ENCODE measurements around the gene ELK3.

Gene ELK3

DNA sequence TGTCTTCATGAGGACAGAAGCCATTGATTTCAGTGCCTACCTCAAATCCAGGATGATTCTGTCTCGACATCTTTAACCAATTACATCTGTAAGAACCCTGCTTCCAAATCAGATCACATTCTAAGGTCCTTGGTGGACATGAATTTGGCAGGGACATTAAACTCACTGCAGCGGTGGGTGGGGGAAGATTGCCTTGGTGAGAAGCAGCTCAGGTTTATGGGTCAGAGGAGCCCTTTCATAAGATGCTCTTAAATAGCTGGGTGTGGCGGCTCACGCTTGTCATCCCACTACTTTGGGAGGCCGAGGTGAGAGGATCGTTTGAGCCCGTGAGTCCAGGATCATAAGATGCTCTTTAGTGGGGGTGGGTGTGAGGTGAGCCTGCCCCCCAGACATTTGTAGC, 42.9 kb downstream of the ELK3 start:
- H3K27ac ChIP-seq, result peak overlapping the region in 10 of 11 experiments; percentile 36 to 76 (median 63); a peak in 19 of 22 replicates
- no peaks in the 10 kb centered on the region for H3K9me3 ChIP-seq (replicated peaks in 1 of 11)
- TF ChIP-seq Cebpa-rat (IDR thresholded peaks at IDR 0.05), result no peak
- no peaks in the 10 kb centered on the region for H3K27me3 ChIP-seq
- peaks cover 24 to 89% (median 75%) of the 10 kb centered on the region in 11 experiments; a peak in 21 of 22 replicates for H3K36me3 ChIP-seq
- H3K4me2 ChIP-seq, result peak overlapping the region; percentile 62 to 97 (median 88)
- H3K4me3 ChIP-seq, result peak overlapping the region in 5 of 10 experiments; percentile 3 to 56 (median 37); a peak in 7 of 20 replicates
- peaks cover 31 to 69% (median 51%) of the 10 kb centered on the region in 10 experiments for H3K4me1 ChIP-seq
- H3K9ac ChIP-seq, result peak overlapping the region in 10 of 11 experiments; percentile 3 to 66 (median 50); a peak in 17 of 22 replicates
- peaks cover 85 to 100% (median 100%) of the 10 kb centered on the region in 11 experiments for H4K20me1 ChIP-seq

DNA sequence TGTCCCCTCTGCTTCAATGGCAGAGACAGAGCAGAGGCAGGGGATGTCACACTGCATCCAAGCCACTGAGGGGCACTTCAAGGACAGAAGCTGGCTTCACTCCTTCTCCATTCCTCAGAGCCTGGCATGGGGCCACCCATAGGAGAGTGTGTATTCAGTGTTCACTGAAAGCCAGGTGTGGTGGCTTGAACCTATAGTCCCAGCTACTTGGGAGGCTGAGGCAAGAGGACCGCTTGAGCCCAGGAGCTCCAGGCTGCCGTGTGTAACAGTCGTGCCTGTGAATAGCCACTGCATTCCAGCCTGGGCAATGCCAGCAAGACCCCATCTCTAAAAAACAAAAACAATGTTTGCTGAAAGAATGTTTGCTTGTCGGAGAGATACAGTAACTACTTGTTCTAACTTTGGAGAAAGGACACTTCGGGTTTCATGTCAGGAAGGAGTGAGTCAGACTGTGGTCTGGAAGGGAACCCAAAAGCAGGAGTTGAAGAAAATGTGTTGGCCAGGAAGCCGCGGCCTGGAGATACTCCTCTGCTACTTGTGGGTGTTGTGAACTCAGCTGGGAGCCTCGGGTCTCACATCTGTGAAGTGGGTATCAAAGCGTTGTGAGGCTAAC, 43.4 kb downstream of the ELK3 start:
- Histone ChIP-seq H3K4me3 (peak overlapping the region in 5 of 10 experiments; percentile 3 to 56 (median 37); a peak in 7 of 20 replicates), H4K20me1 (peaks cover 87 to 100% (median 100%) of the 10 kb centered on the region in 11 experiments)

DNA sequence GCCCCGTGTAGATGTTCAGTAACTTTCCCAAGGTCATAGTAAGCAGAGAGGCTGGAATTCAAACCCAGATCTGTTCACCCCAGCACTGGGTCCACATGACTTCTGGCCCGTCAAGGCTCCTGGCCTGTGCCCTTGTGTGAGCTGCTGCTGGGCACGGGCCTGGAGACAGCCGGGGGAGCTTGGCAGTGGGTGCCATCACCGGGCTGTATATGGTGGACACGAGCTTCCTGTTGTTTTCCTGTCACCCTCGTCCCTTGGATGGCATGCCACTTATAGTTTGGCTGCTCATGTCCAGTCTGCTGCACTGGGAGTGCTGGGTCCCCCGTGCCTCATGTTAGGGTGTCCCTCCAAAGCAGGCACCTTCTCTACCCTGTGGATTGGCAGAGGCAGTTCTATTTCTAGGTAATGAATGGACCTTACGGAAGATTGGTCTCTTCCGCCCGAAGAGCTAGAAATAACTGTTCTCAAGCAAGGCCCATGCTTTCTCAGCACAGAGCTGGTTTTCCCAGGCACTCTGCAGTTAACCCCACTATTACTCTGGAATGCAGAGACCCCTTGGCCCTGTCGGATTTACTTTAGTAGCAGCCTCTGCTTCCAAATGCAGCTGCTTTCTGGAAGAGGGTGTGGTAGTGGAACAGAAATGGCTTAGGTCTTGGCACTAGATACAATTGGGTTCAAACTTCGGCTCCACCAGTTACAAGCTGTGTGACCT, 44.3 kb downstream of the ELK3 start:
- H3K27ac ChIP-seq, result peak overlapping the region in 3 of 11 experiments; percentile 69 to 76 (median 75); a peak in 5 of 22 replicates
- H3K4me3 ChIP-seq, result no peak overlapping the region
- peak overlapping the region in 8 of 11 experiments; percentile 77 to 97 (median 90); a peak in 17 of 22 replicates for H3K4me2 ChIP-seq
- peaks cover 31 to 78% (median 51%) of the 10 kb centered on the region in 10 experiments for H3K4me1 ChIP-seq
- peaks cover 80 to 100% (median 100%) of the 10 kb centered on the region in 11 experiments for H4K20me1 ChIP-seq
- TF ChIP-seq Cebpa-rat (IDR thresholded peaks at IDR 0.05), result no peak
- H3K27me3 ChIP-seq, result no peaks in the 10 kb centered on the region
- no peaks in the 10 kb centered on the region for H3K9me3 ChIP-seq (replicated peaks in 1 of 11)
- H3K36me3 ChIP-seq, result peaks cover 17 to 89% (median 78%) of the 10 kb centered on the region in 11 experiments; a peak in 20 of 22 replicates
- H3K9ac ChIP-seq, result no peak overlapping the region; a peak in 1 of 22 replicates

More for the DNA sequence above, 43.4 kb downstream of the ELK3 start:
- TF ChIP-seq Cebpa-rat (IDR thresholded peaks at IDR 0.05), result no peak
- peak overlapping the region in 10 of 11 experiments; percentile 3 to 66 (median 50); a peak in 17 of 22 replicates for H3K9ac ChIP-seq
- peak overlapping the region; percentile 62 to 97 (median 88) for H3K4me2 ChIP-seq
- H3K9me3 ChIP-seq (replicated peaks in 1 of 11), result no peaks in the 10 kb centered on the region
- H3K27me3 ChIP-seq, result no peaks in the 10 kb centered on the region
- H3K4me1 ChIP-seq, result peaks cover 31 to 75% (median 51%) of the 10 kb centered on the region in 10 experiments
- peak overlapping the region in 10 of 11 experiments; percentile 36 to 76 (median 63); a peak in 19 of 22 replicates for H3K27ac ChIP-seq
- peaks cover 19 to 89% (median 77%) of the 10 kb centered on the region in 11 experiments; a peak in 21 of 22 replicates for H3K36me3 ChIP-seq

DNA sequence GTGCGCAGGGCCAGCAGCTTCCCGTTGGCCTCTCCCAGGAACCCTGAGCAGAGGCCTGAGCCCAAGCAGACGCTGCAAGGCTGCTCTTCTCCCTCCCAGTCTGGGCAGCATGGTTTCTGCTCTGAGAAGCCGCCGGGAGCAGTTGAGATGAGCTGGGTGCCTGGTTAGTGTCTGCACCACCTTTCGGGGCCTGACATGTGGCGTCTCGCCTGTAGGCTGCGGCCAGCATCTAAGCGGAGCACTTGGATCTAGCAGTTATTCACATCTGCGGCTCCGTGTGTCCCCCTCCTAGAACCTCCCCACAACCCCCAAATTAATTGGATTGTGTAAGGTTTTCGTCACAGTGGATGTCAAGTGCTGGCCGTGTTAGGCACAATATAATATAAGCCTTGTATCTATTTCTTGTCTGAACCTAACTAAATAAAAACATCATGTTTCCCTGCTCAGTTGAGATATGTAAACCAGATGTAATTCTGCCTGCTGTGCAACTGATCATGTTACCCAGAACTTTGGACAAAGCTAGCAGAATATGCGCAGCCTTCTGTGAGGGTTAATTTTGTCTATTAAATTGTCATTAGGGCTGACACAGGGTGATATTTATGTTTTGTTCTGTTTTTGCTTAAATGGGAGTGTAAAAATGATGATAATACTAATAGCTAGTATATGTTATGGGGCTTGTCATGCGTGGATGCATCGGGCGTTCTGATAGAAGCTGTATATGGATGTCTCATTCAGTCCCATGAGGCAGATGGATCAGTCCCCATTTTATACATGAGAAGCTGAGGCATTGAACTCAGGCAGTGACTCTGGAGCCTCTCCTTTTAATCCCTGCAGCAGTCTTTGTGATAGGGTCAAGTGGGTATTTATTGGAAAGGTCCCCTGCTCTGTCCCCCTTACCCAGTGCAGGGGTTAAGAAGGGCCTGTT, 45.8 kb downstream of the ELK3 start:
- Histone ChIP-seq H3K4me3 (no peak overlapping the region), H3K9me3 (replicated peaks in 1 of 11) (no peaks in the 10 kb centered on the region), H3K4me1 (peaks cover 36 to 66% (median 41%) of the 10 kb centered on the region in 10 experiments), H3K36me3 (peaks cover 16 to 89% (median 71%) of the 10 kb centered on the region in 11 experiments; a peak in 20 of 22 replicates), H4K20me1 (peaks cover 72 to 100% (median 100%) of the 10 kb centered on the region in 11 experiments), H3K27me3 (no peaks in the 10 kb centered on the region), H3K4me2 (no peak overlapping the region), H3K9ac (no peak overlapping the region), H3K27ac (no peak overlapping the region)
- TF ChIP-seq Cebpa-rat (IDR thresholded peaks at IDR 0.05), result no peak

DNA sequence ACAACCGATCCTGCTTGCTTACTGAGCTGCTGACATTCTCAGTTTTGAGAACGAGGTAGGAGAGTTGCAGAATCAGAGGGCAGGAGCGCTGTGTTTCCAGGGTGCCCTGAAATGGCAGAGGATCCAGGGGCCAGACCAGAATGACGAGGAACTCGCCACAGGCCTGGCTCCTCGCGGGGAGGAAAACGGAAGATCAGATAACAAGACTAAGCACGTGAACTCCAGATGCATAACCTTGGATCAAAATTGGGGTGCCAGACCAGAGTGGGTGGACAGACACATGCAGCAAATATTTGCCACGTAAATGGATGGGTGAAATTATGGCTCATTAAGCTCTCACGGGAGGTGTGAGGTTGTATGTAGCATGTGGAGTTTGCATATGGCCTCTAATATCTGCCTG, 46.5 kb downstream of the ELK3 start:
- no peaks in the 10 kb centered on the region for H3K9me3 ChIP-seq (replicated peaks in 1 of 11)
- no peaks in the 10 kb centered on the region for H3K27me3 ChIP-seq
- no peak overlapping the region for H3K27ac ChIP-seq
- no peak overlapping the region for H3K4me2 ChIP-seq
- H3K9ac ChIP-seq, result no peak overlapping the region
- peaks cover 21 to 90% (median 75%) of the 10 kb centered on the region in 11 experiments; a peak in 21 of 22 replicates for H3K36me3 ChIP-seq
- peaks cover 78 to 100% (median 100%) of the 10 kb centered on the region in 11 experiments for H4K20me1 ChIP-seq
- peaks cover 31 to 59% (median 35%) of the 10 kb centered on the region in 10 experiments for H3K4me1 ChIP-seq
- TF ChIP-seq Cebpa-rat (IDR thresholded peaks at IDR 0.05), result no peak
- H3K4me3 ChIP-seq, result no peak overlapping the region

DNA sequence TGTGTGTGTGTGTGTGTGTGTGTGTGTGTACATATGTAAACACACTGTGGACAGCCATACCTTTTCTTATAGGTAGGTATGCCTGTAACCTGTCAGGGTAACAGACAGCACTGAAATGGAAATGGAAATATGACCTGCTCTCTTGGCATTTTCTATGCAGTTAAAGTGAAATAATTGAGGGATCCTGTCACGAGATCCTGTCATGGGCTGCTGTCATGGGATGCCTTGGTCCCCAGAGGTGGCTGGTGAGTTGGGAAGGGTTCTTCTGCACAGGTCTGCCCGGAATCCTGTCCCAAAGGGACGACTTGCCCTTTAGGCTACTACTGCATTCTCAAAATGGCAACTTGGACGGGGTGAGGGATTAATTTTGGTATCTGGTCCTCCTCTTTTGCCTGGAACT, 47.3 kb downstream of the ELK3 start:
- no peak for TF ChIP-seq Cebpa-rat (IDR thresholded peaks at IDR 0.05)
- H3K9ac ChIP-seq, result no peak overlapping the region
- peaks cover 23 to 51% (median 27%) of the 10 kb centered on the region in 10 experiments for H3K4me1 ChIP-seq
- peak overlapping the region in 2 of 11 experiments; percentile 28 to 50; a peak in 2 of 22 replicates for H3K27ac ChIP-seq
- no peaks in the 10 kb centered on the region for H3K27me3 ChIP-seq
- no peaks in the 10 kb centered on the region for H3K9me3 ChIP-seq (replicated peaks in 1 of 11)
- peak overlapping the region in 2 of 11 experiments; percentile 33 to 53; a peak in 3 of 22 replicates for H3K4me2 ChIP-seq
- H3K36me3 ChIP-seq, result peaks cover 24 to 90% (median 75%) of the 10 kb centered on the region in 11 experiments; a peak in 21 of 22 replicates
- H3K4me3 ChIP-seq, result no peak overlapping the region
- peaks cover 71 to 100% (median 100%) of the 10 kb centered on the region in 11 experiments for H4K20me1 ChIP-seq

DNA sequence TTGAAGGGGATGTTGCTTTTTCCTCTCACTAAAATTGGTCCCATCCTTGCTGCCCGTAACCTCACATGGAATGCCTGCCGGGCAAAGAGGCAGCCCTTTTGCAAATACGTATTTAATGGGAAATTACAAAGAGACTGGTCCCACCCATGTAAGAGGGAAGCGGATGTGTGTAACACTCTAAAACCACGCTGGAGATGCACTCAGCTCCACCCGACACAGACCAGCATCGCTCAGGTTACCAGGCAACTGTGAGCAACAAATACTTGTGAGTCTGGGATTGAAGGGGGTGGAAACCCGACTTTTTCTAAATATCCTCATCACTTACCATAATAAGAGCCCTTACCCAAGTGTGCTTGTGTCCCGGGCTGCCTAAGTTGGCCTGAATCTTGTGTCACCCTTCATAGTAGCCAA, 47.7 kb downstream of the ELK3 start:
- Histone ChIP-seq H3K27me3 (no peaks in the 10 kb centered on the region), H3K9me3 (replicated peaks in 1 of 11) (no peaks in the 10 kb centered on the region), H3K4me2 (peak overlapping the region in 2 of 11 experiments; percentile 33 to 53; a peak in 3 of 22 replicates), H3K9ac (no peak overlapping the region), H3K27ac (peak overlapping the region in 2 of 11 experiments; percentile 28 to 50; a peak in 1 of 22 replicates), H3K4me1 (peaks cover 19 to 50% (median 23%) of the 10 kb centered on the region in 10 experiments), H3K4me3 (no peak overlapping the region), H4K20me1 (peaks cover 67 to 100% (median 100%) of the 10 kb centered on the region in 11 experiments), H3K36me3 (peaks cover 29 to 90% (median 75%) of the 10 kb centered on the region in 11 experiments)
- no peak for TF ChIP-seq Cebpa-rat (IDR thresholded peaks at IDR 0.05)

DNA sequence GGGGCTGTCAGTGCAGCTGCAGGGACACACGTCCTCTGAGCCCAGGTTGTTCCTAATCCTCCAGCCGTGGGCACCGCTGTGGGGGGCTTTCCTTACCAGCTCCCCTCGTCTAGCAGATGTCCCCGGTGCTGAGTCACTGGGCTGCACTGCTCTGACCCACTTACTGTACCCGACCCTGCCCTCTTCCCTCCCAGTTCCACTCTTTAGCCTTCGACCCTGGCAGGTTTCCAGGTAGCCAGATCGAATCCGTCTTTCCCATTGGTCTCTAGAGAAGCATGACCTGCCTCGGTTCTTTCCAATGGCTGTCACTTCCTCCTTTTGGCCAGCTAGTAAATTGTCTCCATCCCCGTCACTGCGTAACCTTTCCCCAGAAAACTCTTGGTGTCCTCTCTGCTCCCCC, 48.4 kb downstream of the ELK3 start:
- TF ChIP-seq Cebpa-rat (IDR thresholded peaks at IDR 0.05), result no peak
- Histone ChIP-seq H3K9ac (no peak overlapping the region), H3K4me2 (no peak overlapping the region), H3K27me3 (no peaks in the 10 kb centered on the region), H3K4me3 (no peak overlapping the region), H3K27ac (peak overlapping the region in 1 of 11 experiments; percentile 50; a peak in 1 of 22 replicates), H3K9me3 (replicated peaks in 1 of 11) (no peaks in the 10 kb centered on the region), H3K36me3 (peaks cover 36 to 98% (median 82%) of the 10 kb centered on the region in 11 experiments), H3K4me1 (peaks cover 12 to 50% (median 17%) of the 10 kb centered on the region in 10 experiments), H4K20me1 (peaks cover 64 to 100% (median 100%) of the 10 kb centered on the region in 11 experiments)

Data from BLaER1 treated with 17β-estradiol and CSF1 and Interleukin-3, amounts not matched to agents 10 nM and 100 nM (cell line).